Measurements from ENCODE around the gene EDN2.

DNA sequence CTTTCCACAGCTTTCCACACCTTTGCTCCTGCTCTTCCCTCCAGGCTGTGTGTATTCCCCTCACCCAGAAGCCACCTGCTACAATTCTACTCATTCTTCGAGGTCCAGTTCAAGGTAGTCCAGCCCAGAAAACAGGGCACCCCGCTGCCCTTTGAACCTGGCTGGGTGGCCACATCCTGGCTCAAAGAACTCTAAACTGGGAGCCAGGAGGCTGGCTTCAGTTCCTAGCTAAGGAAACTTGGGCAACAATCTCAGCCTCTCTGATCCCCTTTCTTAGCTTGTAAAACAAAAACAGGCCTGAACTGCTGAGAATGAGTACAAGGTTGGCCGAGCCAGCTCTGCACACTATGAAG lies 4.7 kb downstream of the EDN2 start:
- TF ChIP-seq, protein P1, sequence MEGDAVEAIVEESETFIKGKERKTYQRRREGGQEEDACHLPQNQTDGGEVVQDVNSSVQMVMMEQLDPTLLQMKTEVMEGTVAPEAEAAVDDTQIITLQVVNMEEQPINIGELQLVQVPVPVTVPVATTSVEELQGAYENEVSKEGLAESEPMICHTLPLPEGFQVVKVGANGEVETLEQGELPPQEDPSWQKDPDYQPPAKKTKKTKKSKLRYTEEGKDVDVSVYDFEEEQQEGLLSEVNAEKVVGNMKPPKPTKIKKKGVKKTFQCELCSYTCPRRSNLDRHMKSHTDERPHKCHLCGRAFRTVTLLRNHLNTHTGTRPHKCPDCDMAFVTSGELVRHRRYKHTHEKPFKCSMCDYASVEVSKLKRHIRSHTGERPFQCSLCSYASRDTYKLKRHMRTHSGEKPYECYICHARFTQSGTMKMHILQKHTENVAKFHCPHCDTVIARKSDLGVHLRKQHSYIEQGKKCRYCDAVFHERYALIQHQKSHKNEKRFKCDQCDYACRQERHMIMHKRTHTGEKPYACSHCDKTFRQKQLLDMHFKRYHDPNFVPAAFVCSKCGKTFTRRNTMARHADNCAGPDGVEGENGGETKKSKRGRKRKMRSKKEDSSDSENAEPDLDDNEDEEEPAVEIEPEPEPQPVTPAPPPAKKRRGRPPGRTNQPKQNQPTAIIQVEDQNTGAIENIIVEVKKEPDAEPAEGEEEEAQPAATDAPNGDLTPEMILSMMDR (conservative IDR thresholded peaks at IDR 0.05; ENCODE audit: low read depth, low read length), result no peak
- no peak for TF ChIP-seq EZH2 (IDR thresholded peaks at IDR 0.05; ENCODE audit: borderline replicate concordance, low read depth, low read length, poor library complexity, severe bottlenecking)
